Astrocyte of the hippocampus (primary cell): ENCODE results near the gene GARIN1A.
"Not testable (repeated sequence)": the region's sequence is repeated elsewhere in the genome, so short reads cannot be mapped to it uniquely, and the experiment has no call there.

Experiments used
- DNase-seq: peaks from one replicate; pipeline ENCODE4 v3.0.0; 2011; ENCODE audit warnings: low read depth, low spot score

The GARIN1A gene

GRCh38 chr7:128671992-128672391, at the start of gene GARIN1A:
TSS of gene GARIN1A (plus strand) at chr7:128672292. CDS start at chr7:128672398, 106 bp downstream.
- DNase-seq, result no peak

DNA sequence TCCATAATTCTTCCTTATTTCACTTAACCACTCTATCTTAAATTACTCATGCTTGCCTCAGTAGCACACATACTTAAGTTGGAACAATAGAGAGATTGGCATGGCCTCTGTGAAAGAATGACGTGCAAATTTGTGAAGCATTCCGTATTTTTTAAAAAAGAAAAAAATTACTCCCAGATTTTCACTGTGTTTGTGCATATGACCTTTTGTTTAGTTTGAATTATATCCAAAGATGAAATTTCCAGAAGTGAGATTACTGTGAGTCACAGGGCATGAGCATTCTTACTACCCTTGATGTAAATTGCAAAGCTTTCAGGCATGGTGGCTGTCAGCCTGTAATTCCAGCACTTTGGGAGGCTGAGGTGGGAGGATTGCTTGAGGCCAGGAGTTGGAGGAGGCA, 45.0 kb upstream of the GARIN1A start:
- not testable (repeated sequence) for DNase-seq

- not testable (repeated sequence) for DNase-seq
Measured at GRCh38 chr7:128633915-128634314, 38.2 kb upstream of the GARIN1A start.

DNA sequence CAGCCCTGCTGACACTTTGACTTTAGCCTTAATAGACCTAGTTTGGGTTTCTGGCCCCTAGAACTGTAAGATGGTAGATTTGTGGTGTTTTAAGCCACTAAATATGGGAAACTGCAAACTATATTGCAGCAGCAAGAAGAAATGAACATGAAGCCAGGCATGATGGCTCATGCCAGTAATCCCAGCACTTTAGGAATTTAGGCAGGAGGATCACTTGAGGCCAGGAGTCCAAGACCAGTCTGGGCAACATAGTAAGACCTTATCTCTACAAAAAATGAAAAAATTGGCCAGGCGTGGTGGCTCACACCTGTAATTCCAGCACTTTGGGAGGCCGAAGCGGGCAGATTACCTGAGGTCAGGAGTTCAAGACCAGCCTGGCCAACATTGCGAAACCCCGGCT, 26.9 kb upstream of the GARIN1A start:
- DNase-seq, result not testable (repeated sequence)

DNA sequence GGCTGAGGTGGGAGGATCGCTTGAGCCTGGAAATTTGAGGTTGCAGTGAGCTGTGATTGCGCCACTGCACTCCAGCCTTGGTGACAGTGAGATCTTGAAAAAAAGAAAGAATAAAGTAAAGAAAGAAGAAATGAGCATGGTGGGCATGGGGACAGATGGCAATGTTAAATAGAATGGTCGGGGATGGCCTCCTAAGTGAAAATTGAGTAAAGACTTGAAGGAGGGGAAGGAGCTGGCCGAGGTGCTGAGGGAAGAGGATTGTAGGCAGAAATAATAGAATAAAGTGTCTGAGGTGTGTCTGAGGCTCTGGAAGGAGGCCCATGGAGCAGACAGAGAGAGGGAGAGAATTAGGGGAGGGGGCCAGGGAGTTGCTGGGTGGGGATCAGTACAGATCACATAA, 26.2 kb upstream of the GARIN1A start:
- not testable (repeated sequence) for DNase-seq

GRCh38 chr7:128646877-128647276, 25.2 kb upstream of the GARIN1A start:
- not testable (repeated sequence) for DNase-seq

GRCh38 chr7:128651096-128651495, 21.0 kb upstream of the GARIN1A start:
- not testable (repeated sequence) for DNase-seq

- DNase-seq, result not testable (repeated sequence)
Measured at GRCh38 chr7:128652606-128653005, 19.5 kb upstream of the GARIN1A start.

- not testable (repeated sequence) for DNase-seq
Measured at GRCh38 chr7:128653197-128653596, 18.9 kb upstream of the GARIN1A start.

DNA sequence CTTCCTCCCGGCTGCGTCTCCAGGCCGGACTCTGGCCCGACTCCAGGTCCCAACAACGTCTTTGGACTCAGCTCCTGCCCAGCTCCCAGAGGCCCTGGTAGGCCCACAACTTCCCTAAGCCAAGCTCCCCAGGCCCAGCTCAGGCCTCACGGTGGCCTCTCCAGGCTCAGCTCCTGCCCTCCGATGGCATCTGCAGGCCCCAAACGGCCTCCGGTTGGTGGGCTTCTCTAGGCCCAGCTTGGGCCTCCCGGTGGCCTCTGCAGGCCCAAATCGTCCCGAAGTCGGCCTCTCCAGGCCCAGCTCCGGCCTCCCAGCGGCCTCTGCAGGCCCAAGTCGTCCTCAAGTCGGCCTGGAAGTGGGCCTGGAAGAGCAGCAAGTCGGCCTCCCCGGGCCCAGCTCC, 18.0 kb upstream of the GARIN1A start:
- not testable (repeated sequence) for DNase-seq

- DNase-seq, result not testable (repeated sequence)
Measured at GRCh38 chr7:128654501-128654900, 17.6 kb upstream of the GARIN1A start.

DNA sequence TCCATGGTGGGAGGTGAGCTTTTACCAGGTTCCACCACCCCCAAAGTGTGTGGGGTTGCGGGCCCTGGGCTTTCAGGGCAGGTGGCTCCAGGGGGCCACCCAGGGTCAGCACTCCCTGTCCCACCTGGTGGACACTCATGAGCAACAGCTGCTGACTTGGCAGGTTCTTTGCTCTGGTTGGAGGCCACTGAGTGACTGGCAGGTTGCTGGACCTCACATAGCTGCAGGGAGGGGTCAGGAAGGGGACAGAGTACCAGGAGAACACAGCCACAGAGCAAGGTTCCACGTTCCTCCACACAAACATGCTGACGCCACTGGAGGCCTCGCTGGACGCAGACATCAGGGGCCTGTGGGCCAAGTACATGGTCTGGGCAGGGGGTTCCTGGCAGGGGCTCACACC, 13.7 kb upstream of the GARIN1A start:
- DNase-seq, result not testable (repeated sequence)

GRCh38 chr7:128660596-128660995, 11.5 kb upstream of the GARIN1A start:
- DNase-seq, result no peak

- DNase-seq, result no peak
Measured at GRCh38 chr7:128661446-128661845, 10.6 kb upstream of the GARIN1A start.

- no peak for DNase-seq
Measured at GRCh38 chr7:128662091-128662490, 10.0 kb upstream of the GARIN1A start.

DNA sequence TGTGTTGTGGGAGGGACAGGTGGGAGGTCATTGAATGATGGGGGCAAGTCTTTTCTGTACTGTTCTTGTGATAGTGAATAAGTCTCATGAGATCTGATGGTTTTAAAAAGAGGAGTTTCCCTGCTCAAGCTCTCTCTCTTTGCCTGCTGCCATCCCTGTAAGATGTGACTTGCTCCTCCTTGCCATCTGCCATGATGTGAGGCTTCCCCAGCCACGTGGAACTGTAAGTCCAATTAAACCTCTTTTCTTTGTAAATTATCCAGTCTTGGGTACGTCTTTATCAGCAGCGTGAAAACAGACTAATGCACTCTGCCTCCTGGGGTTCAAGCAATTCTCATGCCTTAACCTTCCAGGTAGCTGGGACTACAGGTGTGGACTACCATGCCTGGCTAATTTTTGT, 8.9 kb upstream of the GARIN1A start:
- DNase-seq, result not testable (repeated sequence)

DNA sequence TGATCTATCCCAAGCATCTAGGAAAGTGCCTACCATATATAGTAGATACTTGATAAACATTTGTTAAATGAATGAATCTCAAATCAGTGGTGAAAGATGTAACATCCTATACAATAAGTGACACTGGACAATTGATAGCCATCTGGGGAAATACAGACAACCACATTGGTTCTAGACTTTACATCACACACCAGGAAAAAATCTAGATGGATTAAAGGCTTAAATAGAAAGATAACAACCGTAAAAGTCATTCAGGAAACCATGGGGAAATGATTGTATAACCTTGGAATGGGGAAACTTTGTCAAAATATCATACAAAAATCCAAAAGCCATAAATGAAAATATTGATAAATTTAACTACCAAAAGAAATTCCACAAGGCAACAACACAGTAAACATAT, 7.0 kb upstream of the GARIN1A start:
- no peak for DNase-seq

GRCh38 chr7:128666200-128666599, 5.9 kb upstream of the GARIN1A start:
- no peak for DNase-seq

DNA sequence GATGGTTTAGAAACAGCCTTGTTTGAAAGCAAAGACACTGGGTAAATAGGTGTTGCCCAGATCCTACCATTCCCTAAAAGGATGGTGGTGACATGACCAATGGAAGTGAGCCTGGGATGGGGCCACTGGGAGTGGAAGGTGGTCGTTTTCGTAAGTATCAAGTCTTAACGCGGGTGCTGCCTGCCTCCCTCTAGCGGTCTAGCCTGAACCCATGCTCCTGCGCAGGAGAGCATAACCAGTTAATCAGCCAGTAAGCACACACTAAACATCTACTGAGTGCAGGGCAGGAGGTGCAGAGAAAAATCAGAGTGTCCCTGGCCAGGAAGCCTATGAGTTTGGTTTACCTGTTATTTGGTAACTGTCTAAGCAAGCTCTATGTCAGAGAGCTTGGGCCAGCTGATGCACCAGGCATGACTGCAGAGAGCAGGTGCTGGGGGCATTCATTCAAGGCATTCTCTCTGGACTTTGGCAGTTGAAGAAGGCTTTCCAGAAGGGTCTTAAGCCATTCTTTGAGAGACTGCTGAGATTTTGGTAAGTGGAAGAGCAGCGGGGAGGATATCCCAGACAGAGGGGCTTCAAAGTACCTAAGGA, 930 bp downstream of the GARIN1A start:
- peak; percentile 33 for DNase-seq

DNA sequence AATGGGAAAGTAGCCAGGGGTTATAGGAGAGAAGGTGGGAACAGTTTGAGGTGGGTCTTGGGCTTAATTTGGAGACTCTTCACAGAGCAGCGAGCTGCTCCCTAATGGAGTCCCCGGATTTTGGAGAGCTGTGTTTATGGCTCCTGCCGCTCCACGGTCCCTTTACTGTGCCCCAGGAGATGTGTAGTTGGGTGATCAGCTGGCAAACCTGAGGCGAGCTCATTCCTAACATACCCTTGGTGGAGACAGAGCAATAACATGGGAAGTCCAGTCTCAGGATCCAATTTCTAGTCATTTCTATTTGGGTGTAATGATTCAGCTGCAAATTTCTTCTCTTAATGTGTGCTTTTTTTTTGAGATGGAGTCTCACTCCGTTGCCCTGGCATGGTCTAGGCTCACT, 1.5 kb downstream of the GARIN1A start:
- DNase-seq, result no peak

GRCh38 chr7:128676665-128677064, 4.6 kb downstream of the GARIN1A start:
- DNase-seq, result no peak

DNA sequence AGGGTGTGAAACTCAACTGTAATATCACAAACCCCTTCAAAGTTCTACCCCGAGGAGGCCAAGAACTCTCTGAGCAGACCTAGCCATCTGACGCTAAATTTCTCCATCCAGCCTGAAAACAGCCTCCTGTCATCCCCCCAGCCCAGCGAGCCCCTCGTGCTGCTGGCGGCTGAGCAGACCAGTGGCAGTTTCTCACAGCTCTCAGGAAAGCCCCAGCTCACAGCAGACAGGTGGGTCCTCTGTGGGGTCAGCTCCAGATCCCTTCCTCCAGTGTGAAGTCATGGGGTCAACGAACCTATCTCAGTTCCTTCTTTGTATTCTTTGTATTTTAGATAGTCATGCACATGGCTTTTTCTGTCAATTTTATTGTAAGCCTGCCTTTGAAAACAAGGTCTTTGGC, 7.8 kb downstream of the GARIN1A start:
- DNase-seq, result no peak

GRCh38 chr7:128681794-128682537, 9.9 kb downstream of the GARIN1A start:
- no peak for DNase-seq
